ENCODE data around the gene INPP5E. TPM values are rescaled to one million over a fixed set of nuclear protein-coding genes. Genes with fewer than 3 reads are reported as not detected.

INPP5E gene
- total RNA-seq, 2 experiments from 2014 or later: 20.2 to 21.3 TPM

- no TSS peak for BruUV-seq (replicated peaks)
- Histone ChIP-seq H3K9me2 (ENCODE audit: insufficient read depth, low read length) (no peaks in the 10 kb centered on the region), H3K27ac (ENCODE audit: low read depth, low read length, poor library complexity, severe bottlenecking) (no peak overlapping the region), H4K20me1 (ENCODE audit: insufficient read depth, low read length) (no peaks in the 10 kb centered on the region), H3K36me3 (ENCODE audit: insufficient read depth, low read length) (peaks cover 94% of the 10 kb centered on the region), H3K79me2 (ENCODE audit: insufficient read depth, low read depth, low read length) (no peaks in the 10 kb centered on the region), H3K9me3 (ENCODE audit: low read length) (no peaks in the 10 kb centered on the region), H2AFZ (ENCODE audit: low read length) (no peak overlapping the region), H3K4me3 (ENCODE audit: low read depth, low read length, poor library complexity, severe bottlenecking) (no peak overlapping the region), H3K4me1 (ENCODE audit: insufficient read depth, low read length, poor library complexity, severe bottlenecking) (no peaks in the 10 kb centered on the region), H3K4me2 (ENCODE audit: low read length) (no peak overlapping the region)
- intact Hi-C loops (cut with micrococcal nuclease; ENCODE audit: unreplicated experiment): no loop called here
- POLR2A ChIA-PET: interaction anchor here (0.7 kb wide), 1 partner anchor 9 kb away, joined by 3 read pairs; no protein-coding TSS in a partner anchor
- TF ChIP-seq EZH2phosphoT487 (IDR thresholded peaks at IDR 0.05; ENCODE audit: borderline replicate concordance, low read depth, low read length): no peak
- TF ChIP-seq, protein P1, sequence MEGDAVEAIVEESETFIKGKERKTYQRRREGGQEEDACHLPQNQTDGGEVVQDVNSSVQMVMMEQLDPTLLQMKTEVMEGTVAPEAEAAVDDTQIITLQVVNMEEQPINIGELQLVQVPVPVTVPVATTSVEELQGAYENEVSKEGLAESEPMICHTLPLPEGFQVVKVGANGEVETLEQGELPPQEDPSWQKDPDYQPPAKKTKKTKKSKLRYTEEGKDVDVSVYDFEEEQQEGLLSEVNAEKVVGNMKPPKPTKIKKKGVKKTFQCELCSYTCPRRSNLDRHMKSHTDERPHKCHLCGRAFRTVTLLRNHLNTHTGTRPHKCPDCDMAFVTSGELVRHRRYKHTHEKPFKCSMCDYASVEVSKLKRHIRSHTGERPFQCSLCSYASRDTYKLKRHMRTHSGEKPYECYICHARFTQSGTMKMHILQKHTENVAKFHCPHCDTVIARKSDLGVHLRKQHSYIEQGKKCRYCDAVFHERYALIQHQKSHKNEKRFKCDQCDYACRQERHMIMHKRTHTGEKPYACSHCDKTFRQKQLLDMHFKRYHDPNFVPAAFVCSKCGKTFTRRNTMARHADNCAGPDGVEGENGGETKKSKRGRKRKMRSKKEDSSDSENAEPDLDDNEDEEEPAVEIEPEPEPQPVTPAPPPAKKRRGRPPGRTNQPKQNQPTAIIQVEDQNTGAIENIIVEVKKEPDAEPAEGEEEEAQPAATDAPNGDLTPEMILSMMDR (conservative IDR thresholded peaks at IDR 0.05; ENCODE audit: low read length): no peak
- no peak for DNase-seq (ENCODE audit: low spot score)
- CTCF ChIA-PET (ENCODE audit: unreplicated experiment): no interaction called here
These were observed 50.2 kb downstream of the INPP5E start for GRCh38 chr9:136389396-136389795.

- no peak overlapping the region for H3K27ac ChIP-seq (ENCODE audit: low read depth, low read length, poor library complexity, severe bottlenecking)
- DNase-seq (ENCODE audit: low spot score): no peak
- no peaks in the 10 kb centered on the region for H4K20me1 ChIP-seq (ENCODE audit: insufficient read depth, low read length)
- CTCF ChIA-PET (ENCODE audit: unreplicated experiment): no interaction called here
- H3K9me2 ChIP-seq (ENCODE audit: insufficient read depth, low read length): no peaks in the 10 kb centered on the region
- no peaks in the 10 kb centered on the region for H3K9me3 ChIP-seq (ENCODE audit: low read length)
- H2AFZ ChIP-seq (ENCODE audit: low read length): no peak overlapping the region
- H3K36me3 ChIP-seq (ENCODE audit: insufficient read depth, low read length): peaks cover 92% of the 10 kb centered on the region
- H3K79me2 ChIP-seq (ENCODE audit: insufficient read depth, low read depth, low read length): no peaks in the 10 kb centered on the region
- H3K4me2 ChIP-seq (ENCODE audit: low read length): no peak overlapping the region
- intact Hi-C loops (cut with micrococcal nuclease; ENCODE audit: unreplicated experiment): no loop called here
- no peak overlapping the region for H3K4me3 ChIP-seq (ENCODE audit: low read depth, low read length, poor library complexity, severe bottlenecking)
- no peaks in the 10 kb centered on the region for H3K4me1 ChIP-seq (ENCODE audit: insufficient read depth, low read length, poor library complexity, severe bottlenecking)
- TF ChIP-seq, protein P1 (conservative IDR thresholded peaks at IDR 0.05; ENCODE audit: low read length): no peak
- TF ChIP-seq EZH2phosphoT487 (IDR thresholded peaks at IDR 0.05; ENCODE audit: borderline replicate concordance, low read depth, low read length): no peak
- POLR2A ChIA-PET: no interaction called here
- no TSS peak for BruUV-seq (replicated peaks)
These were observed 52.4 kb downstream of the INPP5E start for GRCh38 chr9:136387217-136387616.

DNA sequence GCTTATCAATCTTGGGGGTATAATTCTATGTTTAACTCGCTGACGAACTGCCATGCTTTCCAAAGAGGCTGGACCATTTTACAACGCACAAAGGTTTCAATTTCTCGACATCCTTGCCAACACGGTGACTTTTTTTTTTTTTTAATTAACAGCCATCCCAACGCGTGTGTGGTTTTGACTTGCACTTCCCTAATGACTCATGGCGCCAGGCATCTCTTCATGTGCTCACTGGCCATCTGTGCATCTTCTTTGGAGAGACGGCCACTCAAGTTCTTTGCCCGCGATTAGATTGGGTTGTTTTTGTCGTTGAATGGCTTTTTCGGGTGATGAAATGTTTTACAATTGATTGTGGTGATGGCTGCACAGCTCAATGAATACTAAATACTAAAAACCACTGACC, 53.6 kb downstream of the INPP5E start:
- DNase-seq (ENCODE audit: low spot score): no peak
- Histone ChIP-seq H2AFZ (ENCODE audit: low read length) (no peak overlapping the region), H3K9me3 (ENCODE audit: low read length) (no peaks in the 10 kb centered on the region), H3K79me2 (ENCODE audit: insufficient read depth, low read depth, low read length) (no peaks in the 10 kb centered on the region), H4K20me1 (ENCODE audit: insufficient read depth, low read length) (no peaks in the 10 kb centered on the region), H3K9me2 (ENCODE audit: insufficient read depth, low read length) (no peaks in the 10 kb centered on the region), H3K36me3 (ENCODE audit: insufficient read depth, low read length) (peaks cover 92% of the 10 kb centered on the region), H3K4me1 (ENCODE audit: insufficient read depth, low read length, poor library complexity, severe bottlenecking) (no peaks in the 10 kb centered on the region), H3K27ac (ENCODE audit: low read depth, low read length, poor library complexity, severe bottlenecking) (no peak overlapping the region), H3K4me3 (ENCODE audit: low read depth, low read length, poor library complexity, severe bottlenecking) (no peak overlapping the region), H3K4me2 (ENCODE audit: low read length) (no peak overlapping the region)
- POLR2A ChIA-PET: interaction anchor here (0.6 kb wide), 1 partner anchor 75 kb away, joined by 3 read pairs; no protein-coding TSS in a partner anchor
- CTCF ChIA-PET (ENCODE audit: unreplicated experiment): no interaction called here
- no peak for TF ChIP-seq EZH2phosphoT487 (IDR thresholded peaks at IDR 0.05; ENCODE audit: borderline replicate concordance, low read depth, low read length)
- TF ChIP-seq, protein P1 (conservative IDR thresholded peaks at IDR 0.05; ENCODE audit: low read length): no peak
- no TSS peak for BruUV-seq (replicated peaks)
- intact Hi-C loops (cut with micrococcal nuclease; ENCODE audit: unreplicated experiment): no loop called here

Measured in OCI-LY7 (cell line).